ENCODE data around the gene HADHA. TPM values are rescaled to one million over a fixed set of nuclear protein-coding genes. Genes with fewer than 3 reads are reported as not detected.
A peak's percentile ranks its signal among the peaks of the same experiment; 100 is the strongest.

Gene HADHA
- total RNA-seq, 1 experiment from 2014 or later = 112 TPM

DNA sequence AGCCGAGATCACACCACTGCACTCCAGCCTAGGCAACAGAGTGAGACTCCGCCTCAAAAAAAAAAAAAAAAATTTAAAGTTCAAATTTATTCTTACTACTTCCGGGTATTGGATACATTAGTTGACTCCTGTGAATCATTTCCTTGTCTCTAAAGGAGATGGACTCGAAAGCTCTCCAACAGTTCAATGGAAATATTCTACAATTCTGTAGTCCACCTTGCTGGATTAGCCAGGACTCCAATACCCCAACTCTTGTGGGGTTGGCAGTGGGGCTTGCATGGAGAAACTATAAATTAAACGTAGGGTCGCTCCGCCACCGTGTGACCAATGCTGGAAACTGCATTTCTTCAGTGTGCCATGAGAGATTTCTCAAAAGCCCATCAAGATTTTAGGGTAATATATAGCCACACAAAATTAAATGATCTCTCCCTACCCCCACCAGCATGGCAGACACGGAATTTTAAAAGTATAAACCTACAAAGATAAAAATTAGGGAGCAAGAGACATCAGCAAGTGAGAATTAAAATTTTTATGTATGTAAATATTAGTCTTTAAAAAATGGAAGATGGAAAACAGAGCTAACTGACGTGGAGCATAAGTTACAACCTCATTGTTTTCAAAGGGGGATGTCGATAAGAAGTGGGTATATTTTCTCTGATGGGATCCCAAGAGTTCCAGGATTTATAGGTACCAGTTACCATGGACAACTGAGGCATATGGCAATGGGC is 99.3 kb downstream of the HADHA start:
- no peak overlapping the region for H3K18ac ChIP-seq (ENCODE audit: insufficient read length, low read depth, low read length)
- H4K8ac ChIP-seq (replicated peaks; ENCODE audit: insufficient read length, low read depth, low read length) = no peak overlapping the region
- H3K4me1 Mint-ChIP-seq = no peaks in the 10 kb centered on the region
- H3K27ac ChIP-seq (ENCODE audit: insufficient read length, low read depth, low read length) = no peak overlapping the region
- H2BK20ac ChIP-seq (ENCODE audit: low read depth, low read length, poor library complexity, severe bottlenecking) = no peak overlapping the region
- no peaks in the 10 kb centered on the region for H3K36me3 Mint-ChIP-seq (ENCODE audit: insufficient read depth in 1 of 3, low read depth in 3 of 3)
- H3K79me2 ChIP-seq (ENCODE audit: insufficient read depth, low read length) = no peaks in the 10 kb centered on the region
- WGBS (ENCODE audit: extremely low coverage, insufficient read length, low lambda C conversion rate) = no CpG with 5 or more reads among the region's 11 CpGs
- H2BK12ac ChIP-seq (ENCODE audit: insufficient read length, low read depth, low read length) = no peak overlapping the region
- no peaks in the 10 kb centered on the region for H3K9me3 Mint-ChIP-seq
- H3K27me3 Mint-ChIP-seq (ENCODE audit: low read depth) = peaks cover 4% of the 10 kb centered on the region; the same call in 1 of the 2 replicates
- H3K4me3 Mint-ChIP-seq = no peak overlapping the region
- no peak overlapping the region for H2BK120ac ChIP-seq (ENCODE audit: low read depth, low read length, poor library complexity, severe bottlenecking)
- H3K9ac ChIP-seq (ENCODE audit: extremely low read depth, insufficient read length, low read length) = no peak overlapping the region
- no peaks in the 10 kb centered on the region for H3K23me2 ChIP-seq (ENCODE audit: insufficient read length, low read depth, low read length, poor library complexity, severe bottlenecking)
- no peaks in the 10 kb centered on the region for H3K9me3 ChIP-seq (ENCODE audit: control insufficient read depth, low read depth, low read length)
- no peak overlapping the region for H4K91ac ChIP-seq (ENCODE audit: insufficient read length, low read depth, low read length)
- no peak overlapping the region for H3K4ac ChIP-seq (ENCODE audit: low read depth, low read length)
- H4K20me1 ChIP-seq (ENCODE audit: control insufficient read depth, insufficient read depth, insufficient read length) = no peaks in the 10 kb centered on the region
- no peaks in the 10 kb centered on the region for H3K79me1 ChIP-seq (ENCODE audit: insufficient read depth, low read depth, low read length, poor library complexity, severe bottlenecking)
- H3K27ac Mint-ChIP-seq = no peak overlapping the region
- peak; percentile 63 for DNase-seq
- H3K14ac ChIP-seq (ENCODE audit: insufficient read depth, low read length) = no peak overlapping the region
- no peaks in the 10 kb centered on the region for H3K27me3 ChIP-seq (ENCODE audit: insufficient read depth, low read length)
- H3K56ac ChIP-seq (ENCODE audit: insufficient read length, low read depth, low read length) = no peak overlapping the region
- no peak overlapping the region for H3K23ac ChIP-seq (ENCODE audit: insufficient read length, low read depth, low read length)
- no peak overlapping the region for H2AFZ ChIP-seq (ENCODE audit: low read length)
- no peak overlapping the region for H4K5ac ChIP-seq (ENCODE audit: insufficient read length, low read depth, low read length)
- H2AK5ac ChIP-seq (ENCODE audit: insufficient read length, low read length) = no peak overlapping the region
- TF ChIP-seq, protein P1, sequence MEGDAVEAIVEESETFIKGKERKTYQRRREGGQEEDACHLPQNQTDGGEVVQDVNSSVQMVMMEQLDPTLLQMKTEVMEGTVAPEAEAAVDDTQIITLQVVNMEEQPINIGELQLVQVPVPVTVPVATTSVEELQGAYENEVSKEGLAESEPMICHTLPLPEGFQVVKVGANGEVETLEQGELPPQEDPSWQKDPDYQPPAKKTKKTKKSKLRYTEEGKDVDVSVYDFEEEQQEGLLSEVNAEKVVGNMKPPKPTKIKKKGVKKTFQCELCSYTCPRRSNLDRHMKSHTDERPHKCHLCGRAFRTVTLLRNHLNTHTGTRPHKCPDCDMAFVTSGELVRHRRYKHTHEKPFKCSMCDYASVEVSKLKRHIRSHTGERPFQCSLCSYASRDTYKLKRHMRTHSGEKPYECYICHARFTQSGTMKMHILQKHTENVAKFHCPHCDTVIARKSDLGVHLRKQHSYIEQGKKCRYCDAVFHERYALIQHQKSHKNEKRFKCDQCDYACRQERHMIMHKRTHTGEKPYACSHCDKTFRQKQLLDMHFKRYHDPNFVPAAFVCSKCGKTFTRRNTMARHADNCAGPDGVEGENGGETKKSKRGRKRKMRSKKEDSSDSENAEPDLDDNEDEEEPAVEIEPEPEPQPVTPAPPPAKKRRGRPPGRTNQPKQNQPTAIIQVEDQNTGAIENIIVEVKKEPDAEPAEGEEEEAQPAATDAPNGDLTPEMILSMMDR (conservative IDR thresholded peaks at IDR 0.05) = peak; percentile 88
- no peak overlapping the region for H2BK15ac ChIP-seq (ENCODE audit: low read depth, low read length)
- no peak overlapping the region for H3T11ph ChIP-seq (ENCODE audit: low read length)
- no peaks in the 10 kb centered on the region for H3K4me1 ChIP-seq (ENCODE audit: insufficient read depth, low read length)
- no peak overlapping the region for H2BK5ac ChIP-seq (ENCODE audit: insufficient read length, low read length)
- no peak overlapping the region for H3K4me2 ChIP-seq (ENCODE audit: insufficient read depth, insufficient read length, low read length)

All from H9 (cell line).